Neural progenitor cell (in vitro differentiated cells): Measurements from ENCODE around the gene DNAH7. TPM values are rescaled to one million over a fixed set of nuclear protein-coding genes. Genes with fewer than 3 reads are reported as not detected.

Experiments
- DNase-seq: peaks from one replicate; pipeline ENCODE4 v3.0.0-alpha.2; 2016; ENCODE audit warnings: low spot score
- H2AFZ ChIP-seq: fragments of 200-600 bp; sonication (generic); replicated peaks from 2 replicates; pipeline ENCODE4 v1.6.1; 2016; ENCODE audit warnings: antibody characterized with exemption
- H3F3A ChIP-seq: fragments of 200-600 bp; sonication (generic); 2 replicates; pipeline ENCODE4 v1.6.1; 2016; ENCODE audit warnings: antibody characterized with exemption, low read depth
- H3K27ac ChIP-seq: fragments of 200-600 bp; sonication (generic); 2 replicates; pipeline ENCODE4 v1.5.1; 2016; ENCODE audit warnings: mild to moderate bottlenecking
- H3K27me3 ChIP-seq: fragments of 200-600 bp; sonication (generic); 2 replicates; pipeline ENCODE4 v1.6.1; 2016; ENCODE audit warnings: mild to moderate bottlenecking, moderate library complexity
- H3K36me3 ChIP-seq: fragments of 200-600 bp; sonication (generic); 2 replicates; pipeline ENCODE4 v1.5.1; 2016
- H3K4me1 ChIP-seq: fragments of 200-600 bp; sonication (generic); 2 replicates; pipeline ENCODE4 v1.6.1; 2016; ENCODE audit warnings: mixed run types
- H3K4me2 ChIP-seq: fragments of 200-600 bp; sonication (generic); 2 replicates; pipeline ENCODE4 v1.6.1; 2016
- H3K4me3 ChIP-seq: fragments of 200-600 bp; sonication (generic); 2 replicates; pipeline ENCODE4 v1.5.1; 2016
- H3K79me2 ChIP-seq: fragments of 200-600 bp; sonication (generic); 2 replicates; pipeline ENCODE4 v1.6.1; 2016; ENCODE audit warnings: low read depth
- H3K9ac ChIP-seq: fragments of 200-600 bp; sonication (generic); 2 replicates; pipeline ENCODE4 v1.6.1; 2016
- H3K9me3 ChIP-seq: fragments of 200-600 bp; sonication (generic); 2 replicates; pipeline ENCODE4 v1.5.1; 2016; ENCODE audit warnings: low read depth
- H4K20me1 ChIP-seq: fragments of 200-600 bp; sonication (generic); 2 replicates; pipeline ENCODE4 v1.6.1; 2016; ENCODE audit warnings: low read depth
- H3K27ac Mint-ChIP-seq: 3 replicates; pipeline ENCODE4 v1.8.0; 2021; ENCODE audit warnings: mixed read lengths
- H3K27me3 Mint-ChIP-seq: 2 replicates; pipeline ENCODE4 v1.8.0; 2022; ENCODE audit warnings: low read depth, mild to moderate bottlenecking, inconsistent platforms, moderate library complexity, mixed read lengths; ENCODE audit not compliant: insufficient read depth
- H3K36me3 Mint-ChIP-seq: 3 replicates; pipeline ENCODE4 v1.8.0; 2021; ENCODE audit warnings: mixed read lengths
- H3K4me1 Mint-ChIP-seq: 3 replicates; pipeline ENCODE4 v1.8.0; 2021; ENCODE audit warnings: mixed read lengths
- H3K4me3 Mint-ChIP-seq: 3 replicates; pipeline ENCODE4 v1.8.0; 2021; ENCODE audit warnings: mild to moderate bottlenecking, moderate library complexity, mixed read lengths
- H3K9me3 Mint-ChIP-seq: 3 replicates; pipeline ENCODE4 v1.8.0; 2020; ENCODE audit warnings: mixed read lengths
- EZH2 ChIP-seq: fragments of 200-600 bp; sonication (generic); IDR thresholded peaks from 2 replicates; pipeline ENCODE4 v1.6.1; 2017; ENCODE audit warnings: antibody characterized with exemption, mild to moderate bottlenecking, moderate library complexity
- EZH2phosphoT487 ChIP-seq: fragments of 200-600 bp; sonication (generic); IDR thresholded peaks from 2 replicates; pipeline ENCODE4 v1.6.1; 2017; ENCODE audit warnings: antibody characterized with exemption
- total RNA-seq: library from RNA; depleted of rRNA; stranded (reverse); fragments of >200 nt; gene quantifications from 2 replicates; pipeline ENCODE4 v1.2.3, GENCODE V29; 2015; ENCODE audit warnings: low replicate concordance
- TF ChIP-seq, protein P1 (sequence below): fragments of 200-600 bp; sonication (generic); IDR thresholded peaks from 2 replicates; pipeline ENCODE4 v1.5.1; 2017; ENCODE audit warnings: antibody characterized with exemption, mild to moderate bottlenecking

DNAH7 gene
- total RNA-seq, 1 donor from 2014 or later: 0.49 TPM

DNA sequence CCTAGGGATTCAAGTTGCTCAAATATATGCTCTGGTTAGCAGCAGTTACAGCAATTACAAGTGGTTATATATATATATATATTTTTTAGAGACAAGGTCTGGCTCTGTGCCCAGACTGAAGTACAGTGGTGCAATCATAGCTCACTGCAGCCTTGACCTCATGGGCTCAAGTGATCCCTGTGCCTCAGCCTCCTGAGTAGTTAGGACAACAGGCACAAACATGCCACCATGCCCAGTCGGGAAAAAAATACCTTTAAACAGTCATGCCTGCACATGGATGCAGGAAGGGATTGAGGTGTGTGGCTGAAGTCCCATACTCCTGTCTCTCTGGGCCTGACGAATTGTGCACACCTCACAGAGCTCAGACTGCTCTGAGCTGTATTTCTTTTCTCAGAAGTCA lies 19.6 kb upstream of the DNAH7 start:
- Histone ChIP-seq H3K4me3 (no peak overlapping the region), H3K27me3 (no peaks in the 10 kb centered on the region), H3K4me2 (no peak overlapping the region), H3K27ac (no peak overlapping the region), H3K79me2 (no peaks in the 10 kb centered on the region), H4K20me1 (no peaks in the 10 kb centered on the region), H3K4me1 (no peaks in the 10 kb centered on the region), H3K9me3 (no peaks in the 10 kb centered on the region), H3K9ac (no peak overlapping the region), H2AFZ (no peak overlapping the region), H3K36me3 (no peaks in the 10 kb centered on the region), H3F3A (no peaks in the 10 kb centered on the region)
- peaks cover 6% of the 10 kb centered on the region for H3K27me3 Mint-ChIP-seq
- no peak overlapping the region for H3K4me3 Mint-ChIP-seq
- no peak overlapping the region for H3K27ac Mint-ChIP-seq
- peaks cover 1% of the 10 kb centered on the region for H3K36me3 Mint-ChIP-seq
- TF ChIP-seq EZH2phosphoT487: no peak
- TF ChIP-seq EZH2: no peak
- TF ChIP-seq, protein P1, sequence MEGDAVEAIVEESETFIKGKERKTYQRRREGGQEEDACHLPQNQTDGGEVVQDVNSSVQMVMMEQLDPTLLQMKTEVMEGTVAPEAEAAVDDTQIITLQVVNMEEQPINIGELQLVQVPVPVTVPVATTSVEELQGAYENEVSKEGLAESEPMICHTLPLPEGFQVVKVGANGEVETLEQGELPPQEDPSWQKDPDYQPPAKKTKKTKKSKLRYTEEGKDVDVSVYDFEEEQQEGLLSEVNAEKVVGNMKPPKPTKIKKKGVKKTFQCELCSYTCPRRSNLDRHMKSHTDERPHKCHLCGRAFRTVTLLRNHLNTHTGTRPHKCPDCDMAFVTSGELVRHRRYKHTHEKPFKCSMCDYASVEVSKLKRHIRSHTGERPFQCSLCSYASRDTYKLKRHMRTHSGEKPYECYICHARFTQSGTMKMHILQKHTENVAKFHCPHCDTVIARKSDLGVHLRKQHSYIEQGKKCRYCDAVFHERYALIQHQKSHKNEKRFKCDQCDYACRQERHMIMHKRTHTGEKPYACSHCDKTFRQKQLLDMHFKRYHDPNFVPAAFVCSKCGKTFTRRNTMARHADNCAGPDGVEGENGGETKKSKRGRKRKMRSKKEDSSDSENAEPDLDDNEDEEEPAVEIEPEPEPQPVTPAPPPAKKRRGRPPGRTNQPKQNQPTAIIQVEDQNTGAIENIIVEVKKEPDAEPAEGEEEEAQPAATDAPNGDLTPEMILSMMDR: no peak
- no peak for DNase-seq
- peaks cover 17% of the 10 kb centered on the region for H3K9me3 Mint-ChIP-seq
- no peaks in the 10 kb centered on the region for H3K4me1 Mint-ChIP-seq

DNA sequence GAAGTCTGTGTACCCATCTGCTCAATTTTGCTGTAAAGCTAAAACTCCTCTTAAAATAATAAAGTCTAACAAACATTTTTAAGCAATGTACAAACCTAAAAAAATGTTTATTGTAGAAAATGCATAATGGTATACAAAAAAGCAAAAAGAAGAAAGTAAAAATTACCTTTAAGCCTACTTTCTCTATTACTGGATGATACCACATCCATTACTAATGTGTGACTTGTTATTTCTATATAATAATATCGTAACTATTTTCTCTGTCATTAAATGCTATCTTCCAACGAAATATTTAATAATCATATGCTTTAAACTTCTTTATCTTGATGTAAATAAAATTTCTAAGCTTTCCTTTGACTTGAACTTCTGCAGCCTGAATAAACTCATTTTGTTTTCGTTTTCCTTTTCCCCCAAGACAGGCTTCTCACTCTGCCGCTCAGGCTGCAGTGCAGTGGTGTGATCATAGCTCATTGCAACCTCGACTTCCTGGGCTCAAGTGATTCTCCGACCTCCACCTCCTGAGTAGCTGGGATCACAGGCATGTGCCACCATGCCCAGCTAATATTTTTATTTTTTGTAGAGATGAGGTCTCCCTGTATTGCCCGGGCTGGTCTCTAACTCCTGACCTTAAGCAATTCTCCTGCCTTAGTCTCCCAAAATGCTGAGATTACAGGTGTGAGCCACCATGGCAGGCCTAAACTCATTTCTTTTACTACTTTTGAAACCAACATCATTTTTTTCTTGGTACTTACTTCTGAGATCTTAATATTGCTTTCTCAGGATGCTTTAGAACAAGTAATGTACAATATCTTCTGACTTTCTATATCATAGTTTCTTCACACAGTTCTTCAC lies 18.1 kb upstream of the DNAH7 start:
- no peaks in the 10 kb centered on the region for H4K20me1 ChIP-seq
- no peaks in the 10 kb centered on the region for H3K4me1 ChIP-seq
- no peak overlapping the region for H2AFZ ChIP-seq
- H3F3A ChIP-seq: no peaks in the 10 kb centered on the region
- Mint-ChIP-seq H3K36me3 (peaks cover 7% of the 10 kb centered on the region), H3K4me1 (no peaks in the 10 kb centered on the region), H3K9me3 (peaks cover 28% of the 10 kb centered on the region), H3K4me3 (no peak overlapping the region), H3K27me3 (peaks cover 6% of the 10 kb centered on the region), H3K27ac (no peak overlapping the region)
- TF ChIP-seq, protein P1: no peak
- no peak for TF ChIP-seq EZH2
- no peak for TF ChIP-seq EZH2phosphoT487
- no peak overlapping the region for H3K9ac ChIP-seq
- H3K36me3 ChIP-seq: no peaks in the 10 kb centered on the region
- H3K4me3 ChIP-seq: no peak overlapping the region
- DNase-seq: no peak
- H3K79me2 ChIP-seq: no peaks in the 10 kb centered on the region
- no peaks in the 10 kb centered on the region for H3K9me3 ChIP-seq
- H3K4me2 ChIP-seq: no peak overlapping the region
- no peaks in the 10 kb centered on the region for H3K27me3 ChIP-seq
- H3K27ac ChIP-seq: no peak overlapping the region

DNA sequence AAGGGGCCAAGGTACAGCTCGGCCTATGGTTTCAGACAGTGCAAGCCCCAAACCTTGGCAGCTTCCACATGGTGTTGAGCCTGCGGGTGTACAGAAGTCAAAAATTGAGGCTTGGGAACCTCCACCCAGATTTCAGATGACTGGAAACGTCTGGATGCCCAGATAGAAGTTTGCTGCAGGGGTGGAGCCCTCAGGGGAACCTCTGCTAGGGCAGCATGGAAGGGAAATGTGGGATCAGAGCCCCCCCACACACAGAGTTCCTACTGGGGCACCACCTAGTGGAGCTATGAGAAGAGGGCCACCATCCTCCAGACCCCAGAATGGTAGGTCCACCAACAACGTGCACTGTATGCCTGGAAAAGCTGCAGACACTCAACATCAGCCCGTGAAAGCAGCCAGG lies 15.0 kb upstream of the DNAH7 start:
- H3K4me1 Mint-ChIP-seq: no peaks in the 10 kb centered on the region
- H3K4me2 ChIP-seq: no peak overlapping the region
- peaks cover 24% of the 10 kb centered on the region for H3K9me3 Mint-ChIP-seq
- peaks cover 7% of the 10 kb centered on the region for H3K36me3 Mint-ChIP-seq
- no peak overlapping the region for H3K4me3 Mint-ChIP-seq
- no peak overlapping the region for H3K27ac Mint-ChIP-seq
- DNase-seq: no peak
- H3K4me1 ChIP-seq: no peaks in the 10 kb centered on the region
- H3F3A ChIP-seq: no peaks in the 10 kb centered on the region
- H3K36me3 ChIP-seq: no peaks in the 10 kb centered on the region
- no peaks in the 10 kb centered on the region for H4K20me1 ChIP-seq
- TF ChIP-seq EZH2: no peak
- TF ChIP-seq, protein P1: no peak
- TF ChIP-seq EZH2phosphoT487: no peak
- no peaks in the 10 kb centered on the region for H3K79me2 ChIP-seq
- no peak overlapping the region for H2AFZ ChIP-seq
- no peaks in the 10 kb centered on the region for H3K27me3 ChIP-seq
- no peak overlapping the region for H3K27ac ChIP-seq
- H3K9ac ChIP-seq: no peak overlapping the region
- H3K9me3 ChIP-seq: no peaks in the 10 kb centered on the region
- H3K27me3 Mint-ChIP-seq: peaks cover 4% of the 10 kb centered on the region
- H3K4me3 ChIP-seq: no peak overlapping the region
